GM03348 (cell line): ENCODE measurements around the gene EVA1C.
A peak's percentile ranks its signal among the peaks of the same experiment; 100 is the strongest.
"Not testable (repeated sequence)": the region's sequence is repeated elsewhere in the genome, so short reads cannot be mapped to it uniquely, and the experiment has no call there.

ENCODE experiments used
- DNase-seq: peaks from one replicate; pipeline ENCODE4 v3.0.0; 2012; ENCODE audit warnings: low spot score

Gene EVA1C

DNA sequence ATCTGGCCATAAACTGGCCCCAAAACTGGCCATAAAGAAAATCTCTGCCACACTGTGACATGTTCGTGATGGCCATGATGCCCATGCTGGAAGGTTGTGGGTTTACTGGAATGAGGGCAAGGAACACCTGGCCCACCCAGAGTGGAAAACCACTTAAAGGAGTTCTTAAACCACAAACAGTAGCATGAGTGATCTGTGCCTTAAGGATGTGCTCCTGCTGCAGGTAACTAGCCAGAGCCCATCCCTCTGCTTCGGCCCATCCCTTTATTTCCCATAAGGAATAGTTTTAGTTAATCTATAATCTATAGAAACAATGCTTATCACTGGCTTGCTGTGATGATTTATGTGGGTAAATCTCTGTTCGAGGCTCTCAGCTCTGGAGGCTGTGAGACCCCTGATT lies 50.1 kb downstream of the EVA1C start:
- not testable (repeated sequence) for DNase-seq

DNA sequence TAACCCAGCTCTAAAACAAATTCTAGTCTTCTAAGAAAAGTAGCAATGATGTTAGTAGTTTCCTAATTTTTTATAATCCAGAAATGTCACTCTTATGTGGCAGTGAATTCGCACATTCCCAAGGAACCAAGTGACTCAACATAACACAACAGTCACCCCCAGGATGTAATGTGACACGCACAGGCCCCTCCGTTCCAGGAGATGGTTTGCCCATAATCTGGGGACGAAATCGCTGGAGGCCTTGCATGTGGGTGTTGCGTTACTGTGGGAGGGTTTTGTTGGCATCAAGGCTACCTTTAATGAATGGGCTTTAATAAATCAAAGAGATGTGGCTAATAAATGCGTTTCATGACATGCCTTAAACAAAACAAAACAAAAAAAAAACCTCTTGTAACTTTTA lies 50.9 kb downstream of the EVA1C start:
- no peak for DNase-seq

GRCh38 chr21:32463889-32464300 lies 51.4 kb downstream of the EVA1C start:
- DNase-seq, result no peak

- DNase-seq, result no peak
Measured at GRCh38 chr21:32467291-32467690, 54.8 kb downstream of the EVA1C start.

DNA sequence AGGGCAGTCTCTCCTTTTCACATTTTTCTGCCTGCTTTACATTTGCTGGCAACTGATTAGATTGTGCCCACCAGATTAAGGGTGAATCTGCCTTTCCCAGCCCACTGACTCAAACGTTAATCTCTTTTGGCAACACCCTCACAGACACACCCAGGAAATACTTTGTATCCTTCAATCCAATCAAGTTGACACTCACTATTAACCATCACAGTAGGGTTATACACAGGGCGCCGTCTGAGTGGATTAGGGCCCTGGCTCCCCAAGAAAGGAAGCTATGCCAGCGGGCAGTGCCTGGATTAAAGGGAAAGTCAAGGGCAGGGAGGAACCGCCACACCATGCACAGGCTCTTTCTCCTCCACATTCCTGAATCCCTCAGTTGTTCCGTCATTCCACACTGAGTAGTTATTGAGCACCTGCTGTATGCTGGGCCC lies 56.2 kb downstream of the EVA1C start:
- no peak for DNase-seq

DNA sequence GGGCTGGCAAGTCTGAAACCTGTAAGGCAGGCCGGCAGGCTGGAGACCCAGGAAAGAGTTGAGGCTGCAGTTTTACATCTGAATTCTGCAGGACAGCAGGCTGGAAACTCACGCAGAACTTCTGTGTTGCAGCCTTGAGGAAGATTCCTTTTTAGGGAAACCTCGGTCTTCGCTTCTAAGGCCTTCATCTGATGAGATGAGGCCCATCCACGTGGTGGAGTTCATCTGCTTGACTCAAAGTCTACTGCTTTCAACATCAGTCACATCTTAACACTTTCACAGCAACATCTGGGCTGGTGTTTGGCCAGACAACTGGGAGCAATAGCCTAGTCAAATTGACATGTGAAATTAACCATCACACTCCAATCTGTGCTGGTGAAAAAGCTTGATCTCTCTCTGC lies 57.1 kb downstream of the EVA1C start:
- DNase-seq, result no peak

DNA sequence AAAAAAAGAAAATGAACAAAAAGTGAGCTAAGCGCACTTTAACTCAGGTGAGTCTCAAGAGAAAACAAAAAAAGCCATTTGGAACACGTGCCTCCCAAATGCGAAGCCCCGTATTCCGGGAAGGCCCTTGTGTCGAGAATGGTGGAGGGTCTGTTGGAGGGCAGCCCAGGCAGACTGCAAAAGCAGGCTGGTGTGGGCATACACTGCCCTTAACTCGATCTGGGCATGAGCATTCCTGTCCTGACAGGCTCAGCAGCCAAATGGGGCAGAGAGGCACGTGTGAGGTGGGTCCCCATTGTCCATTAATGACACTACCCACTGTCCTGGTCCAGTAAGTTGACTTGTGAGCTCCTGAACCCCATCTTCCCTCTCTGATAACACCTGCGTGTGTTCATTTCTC lies 57.7 kb downstream of the EVA1C start:
- no peak for DNase-seq

GRCh38 chr21:32472890-32473765 lies 60.6 kb downstream of the EVA1C start:
- no peak for DNase-seq

DNA sequence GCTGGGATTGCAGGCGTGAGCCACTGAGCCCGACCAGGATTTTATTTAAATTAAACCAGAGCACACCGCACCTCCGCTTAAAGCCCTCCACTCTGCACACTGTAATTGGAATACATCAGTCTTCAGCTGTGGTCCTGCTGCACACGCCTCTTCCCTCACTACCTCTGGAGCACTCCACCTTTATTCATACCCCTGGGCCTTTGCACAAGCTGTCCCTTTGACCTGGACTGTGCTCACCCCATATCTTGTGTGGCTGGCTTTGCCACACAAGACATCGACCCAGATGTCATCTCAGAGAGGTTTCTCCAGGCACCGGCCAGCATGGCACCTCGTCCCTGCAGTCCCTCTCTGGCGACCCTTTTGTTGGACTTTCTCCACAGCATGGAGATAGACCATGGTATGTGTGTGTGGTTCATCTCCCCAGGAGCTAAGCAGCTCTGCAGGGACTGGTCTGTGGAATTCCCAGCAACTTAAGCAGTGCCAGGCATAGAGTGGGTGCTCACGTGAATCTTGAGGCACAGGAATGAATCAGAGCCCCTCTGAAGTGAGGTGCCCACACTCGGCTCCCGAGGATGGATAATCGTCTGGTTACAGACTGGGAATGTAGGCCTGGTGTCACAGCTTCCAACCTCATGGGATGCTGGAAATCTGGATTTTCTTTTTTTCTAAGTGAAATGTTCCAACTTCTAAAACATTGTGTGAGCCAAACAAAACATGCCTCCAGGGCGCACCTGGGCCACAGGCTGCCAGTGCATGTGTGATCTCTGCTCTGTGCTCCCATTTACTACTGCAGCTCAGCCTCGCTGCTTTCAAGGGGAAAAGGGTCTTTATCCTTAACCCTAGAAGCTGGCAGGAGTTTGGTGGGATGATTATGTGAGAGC lies 61.9 kb downstream of the EVA1C start:
- DNase-seq, result no peak

DNA sequence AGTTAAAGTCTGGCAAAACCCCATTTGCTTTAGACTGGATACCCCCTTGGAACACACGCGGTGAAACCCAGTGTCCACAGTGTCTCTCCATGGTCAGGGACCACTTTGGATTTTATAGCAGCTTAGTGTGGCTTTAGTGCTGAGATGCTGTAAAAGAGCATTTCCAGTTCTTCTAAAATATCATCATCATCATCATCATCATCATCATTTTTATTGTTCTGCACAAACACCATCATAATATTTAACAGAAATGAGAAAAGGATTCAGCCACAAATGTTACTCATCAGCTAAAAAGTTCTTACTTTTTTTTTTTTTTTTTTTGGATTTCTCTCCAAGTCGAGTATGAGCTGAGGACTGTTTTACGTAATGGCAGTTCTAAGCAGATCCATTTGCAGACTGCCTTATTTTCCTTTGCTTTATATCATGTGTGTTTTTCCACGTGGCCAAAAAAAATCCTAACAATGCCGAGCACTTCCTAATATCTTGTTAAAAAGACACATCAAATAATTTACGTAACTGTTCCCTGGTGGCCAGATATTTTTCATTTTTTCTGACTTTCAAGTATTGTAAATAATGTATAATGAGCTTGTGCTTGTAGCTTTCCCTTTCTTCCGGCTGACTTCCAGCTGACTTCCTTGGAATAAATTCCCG lies 62.8 kb downstream of the EVA1C start:
- peak; percentile 77 for DNase-seq

DNA sequence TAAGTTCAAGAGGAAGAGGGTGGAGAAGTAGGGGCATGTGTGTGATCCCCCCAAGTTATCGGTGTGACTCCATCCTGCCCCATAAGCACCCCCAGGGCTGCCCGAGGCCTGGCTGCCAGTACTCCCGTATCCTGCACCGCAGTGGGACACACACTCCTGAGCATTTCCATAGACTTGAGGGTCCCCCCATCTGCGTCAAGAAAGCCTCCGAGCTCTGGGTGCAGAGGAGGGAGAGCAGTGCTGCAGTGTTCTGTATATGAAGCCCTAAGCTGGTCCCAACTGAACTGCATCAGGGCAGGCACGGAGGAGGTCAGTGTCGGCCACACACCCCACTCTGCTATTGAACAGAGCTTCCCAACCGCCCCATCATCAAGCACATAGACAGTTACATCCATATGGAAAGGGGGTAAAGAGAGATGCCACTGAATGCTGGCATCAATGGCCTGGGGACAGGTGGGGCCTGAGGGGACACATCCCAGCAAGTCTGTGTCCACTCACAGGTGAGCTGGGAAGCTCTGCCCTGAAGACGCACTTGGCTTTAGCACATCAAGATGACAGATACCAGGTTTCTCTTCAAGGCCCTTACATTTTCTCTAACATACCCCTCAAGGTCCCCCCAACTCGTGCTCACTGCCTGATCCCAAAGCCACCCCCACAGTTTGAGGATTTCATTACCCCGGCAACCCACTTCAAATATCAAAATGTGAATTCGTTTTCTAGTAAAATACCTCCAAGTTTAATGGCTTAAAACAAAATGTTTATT lies 64.3 kb downstream of the EVA1C start:
- DNase-seq, result no peak

- DNase-seq, result no peak
Measured at GRCh38 chr21:32477424-32477745, 64.9 kb downstream of the EVA1C start.

DNA sequence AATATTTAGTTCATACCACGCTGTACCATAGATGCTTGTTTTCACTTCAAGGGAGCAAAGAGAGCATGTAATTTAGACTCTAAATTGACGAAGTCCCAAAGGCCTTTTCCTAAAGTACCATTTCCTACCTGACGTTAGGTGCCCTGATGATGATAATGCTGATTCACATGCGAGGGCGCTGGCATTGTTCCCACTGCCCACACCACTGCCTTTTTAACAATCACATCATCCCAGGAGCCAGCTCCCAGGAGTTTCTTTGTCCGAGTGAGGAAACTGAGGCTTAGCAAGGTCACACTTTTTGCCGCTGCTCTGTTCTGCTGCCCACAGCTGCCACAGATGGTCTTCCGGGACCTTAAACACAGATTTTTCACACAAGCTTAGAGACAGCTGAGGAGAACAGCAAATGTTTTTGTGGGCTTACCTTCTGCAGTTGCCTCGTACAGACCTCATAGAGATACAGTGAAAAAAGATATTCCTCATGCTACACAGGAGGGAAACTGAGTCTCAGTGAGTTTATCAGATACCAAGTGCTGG lies 69.4 kb downstream of the EVA1C start:
- DNase-seq, result no peak

GRCh38 chr21:32482565-32483292 lies 70.2 kb downstream of the EVA1C start:
- no peak for DNase-seq

DNA sequence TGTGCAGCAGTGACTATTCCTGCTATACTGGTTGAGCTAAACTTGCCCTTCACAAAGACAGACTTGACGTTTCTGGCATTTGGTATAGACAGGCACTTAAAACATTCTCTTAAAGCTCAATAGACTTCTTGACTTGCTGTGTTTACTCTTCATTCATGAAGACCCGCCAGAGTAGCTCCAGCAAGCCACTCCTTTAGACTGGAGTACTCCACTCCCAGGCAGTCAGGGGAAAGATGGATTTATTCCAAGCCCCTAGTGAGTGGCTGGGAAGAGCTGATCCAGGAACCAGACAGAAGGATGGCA lies 70.7 kb downstream of the EVA1C start:
- no peak for DNase-seq

GRCh38 chr21:32484706-32485380 lies 72.3 kb downstream of the EVA1C start:
- no peak for DNase-seq

DNA sequence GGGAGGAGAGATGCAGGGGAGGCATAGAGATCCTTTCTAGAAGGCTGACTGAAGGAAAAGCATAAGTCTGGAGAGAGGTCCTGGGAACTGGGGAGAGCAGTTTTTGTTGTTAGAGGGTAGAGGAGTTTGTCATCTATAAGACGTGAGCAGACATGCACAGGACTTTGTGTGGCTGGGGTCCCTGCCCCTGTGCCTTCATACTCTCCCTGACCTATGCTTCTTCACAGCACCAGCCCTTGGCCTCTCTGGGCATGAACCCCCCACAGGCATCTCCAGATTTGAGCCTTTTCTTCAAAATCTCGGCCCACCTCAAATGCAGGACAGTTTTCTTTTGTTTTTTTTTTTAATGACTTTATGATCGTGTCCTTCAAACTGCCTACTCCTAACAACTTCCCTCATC lies 79.9 kb downstream of the EVA1C start:
- DNase-seq, result no peak

DNA sequence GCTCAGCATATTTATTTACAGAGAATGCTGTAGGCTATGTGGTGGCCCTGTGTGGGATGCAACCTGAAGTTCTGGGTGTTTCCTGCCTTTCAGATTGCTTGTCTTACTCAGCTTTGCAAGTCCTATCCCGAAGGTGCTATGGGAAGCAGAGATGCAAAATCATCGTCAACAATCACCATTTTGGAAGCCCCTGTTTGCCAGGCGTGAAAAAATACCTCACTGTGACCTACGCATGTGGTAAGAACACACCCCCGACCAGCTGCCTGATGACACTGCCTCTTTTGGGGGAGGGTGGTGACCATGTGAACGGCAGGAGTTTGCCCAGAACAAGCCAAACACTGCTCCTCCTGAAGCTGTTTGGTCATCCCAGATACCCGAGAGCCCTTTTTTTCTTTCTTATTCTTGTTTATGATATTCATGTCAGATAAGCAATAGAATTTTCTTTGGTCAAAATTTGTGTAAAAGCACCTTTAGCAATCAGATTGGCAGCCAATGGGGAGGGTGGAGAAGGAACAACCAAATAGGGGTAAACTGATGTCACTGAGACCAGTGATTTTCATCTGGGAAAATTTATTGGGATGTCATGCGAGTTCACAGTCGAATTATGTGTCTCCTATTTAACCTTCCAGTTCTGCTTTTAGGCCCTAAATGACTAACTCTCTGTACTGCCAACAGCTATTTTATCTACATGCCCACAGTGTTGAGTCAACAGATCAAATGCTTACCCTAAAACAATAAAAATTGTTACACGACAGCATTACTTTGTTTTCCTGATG lies 82.6 kb downstream of the EVA1C start:
- peak; percentile 58 for DNase-seq

- no peak for DNase-seq
Measured at GRCh38 chr21:32496568-32496967, 84.1 kb downstream of the EVA1C start.
